Measurements from ENCODE around the gene EYA2.

EYA2 gene

DNA sequence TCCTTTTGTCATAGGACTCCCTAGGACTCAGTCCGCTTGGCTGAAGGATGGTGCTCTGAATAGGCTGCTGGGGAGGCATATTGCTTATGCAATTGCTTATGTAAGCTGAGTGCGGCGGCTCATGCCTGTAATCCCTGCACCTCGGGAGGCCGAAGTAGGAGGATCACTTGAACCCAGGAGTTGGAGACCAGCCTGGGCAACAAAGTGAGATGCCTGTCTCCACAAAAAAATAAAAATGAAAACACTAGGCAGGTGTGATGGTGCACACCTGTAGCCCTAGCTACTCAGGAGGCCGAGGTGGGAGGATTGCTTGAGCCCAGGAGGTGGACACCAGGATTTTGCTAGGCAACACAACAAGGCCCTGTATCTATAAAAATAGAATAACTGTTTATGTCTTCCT is 81.3 kb downstream of the EYA2 start:
- Histone ChIP-seq H2AFZ (ENCODE audit: low read depth) (no peak overlapping the region), H4K20me1 (ENCODE audit: insufficient read depth) (peaks cover 46% of the 10 kb centered on the region), H3K4me3 (IDR thresholded peaks at IDR 0.05; ENCODE audit: insufficient read depth, low read depth, low read length) (no peak overlapping the region), H3K27me3 (ENCODE audit: insufficient read depth, low read depth) (no peaks in the 10 kb centered on the region), H3K36me3 (ENCODE audit: insufficient read depth) (no peaks in the 10 kb centered on the region), H3K79me2 (ENCODE audit: insufficient read depth, low read depth) (peaks cover 97% of the 10 kb centered on the region), H3K27ac (no peak overlapping the region), H3K4me2 (no peak overlapping the region), H3K9ac (no peak overlapping the region), H3K4me1 (ENCODE audit: low read depth, poor library complexity, severe bottlenecking) (no peaks in the 10 kb centered on the region)
- TF ChIP-seq, protein P1, sequence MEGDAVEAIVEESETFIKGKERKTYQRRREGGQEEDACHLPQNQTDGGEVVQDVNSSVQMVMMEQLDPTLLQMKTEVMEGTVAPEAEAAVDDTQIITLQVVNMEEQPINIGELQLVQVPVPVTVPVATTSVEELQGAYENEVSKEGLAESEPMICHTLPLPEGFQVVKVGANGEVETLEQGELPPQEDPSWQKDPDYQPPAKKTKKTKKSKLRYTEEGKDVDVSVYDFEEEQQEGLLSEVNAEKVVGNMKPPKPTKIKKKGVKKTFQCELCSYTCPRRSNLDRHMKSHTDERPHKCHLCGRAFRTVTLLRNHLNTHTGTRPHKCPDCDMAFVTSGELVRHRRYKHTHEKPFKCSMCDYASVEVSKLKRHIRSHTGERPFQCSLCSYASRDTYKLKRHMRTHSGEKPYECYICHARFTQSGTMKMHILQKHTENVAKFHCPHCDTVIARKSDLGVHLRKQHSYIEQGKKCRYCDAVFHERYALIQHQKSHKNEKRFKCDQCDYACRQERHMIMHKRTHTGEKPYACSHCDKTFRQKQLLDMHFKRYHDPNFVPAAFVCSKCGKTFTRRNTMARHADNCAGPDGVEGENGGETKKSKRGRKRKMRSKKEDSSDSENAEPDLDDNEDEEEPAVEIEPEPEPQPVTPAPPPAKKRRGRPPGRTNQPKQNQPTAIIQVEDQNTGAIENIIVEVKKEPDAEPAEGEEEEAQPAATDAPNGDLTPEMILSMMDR (conservative IDR thresholded peaks at IDR 0.05; ENCODE audit: low read depth, low read length), result no peak

DNA sequence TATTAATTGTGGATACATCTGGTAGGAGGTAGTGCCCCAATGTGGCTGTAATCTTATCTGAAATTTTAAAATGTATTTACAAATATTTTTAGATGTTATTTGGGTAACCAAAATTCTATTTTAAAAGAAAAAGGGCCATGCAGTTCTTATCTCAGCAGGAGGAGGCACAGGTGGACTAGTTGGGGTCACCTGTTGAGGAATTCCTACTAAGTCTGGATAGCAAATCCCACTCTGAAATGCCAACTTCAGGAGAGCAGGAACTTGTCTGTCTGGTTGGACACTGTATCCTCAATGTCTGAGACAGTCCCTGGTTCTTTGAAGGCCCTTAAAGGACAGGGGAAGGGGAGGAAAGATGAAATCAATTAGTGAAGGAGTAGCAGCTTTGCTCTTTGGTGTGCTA is 82.6 kb downstream of the EYA2 start:
- H3K36me3 ChIP-seq (ENCODE audit: insufficient read depth), result no peaks in the 10 kb centered on the region
- H3K4me3 ChIP-seq (IDR thresholded peaks at IDR 0.05; ENCODE audit: insufficient read depth, low read depth, low read length), result no peak overlapping the region
- no peaks in the 10 kb centered on the region for H3K27me3 ChIP-seq (ENCODE audit: insufficient read depth, low read depth)
- H3K79me2 ChIP-seq (ENCODE audit: insufficient read depth, low read depth), result peaks cover 96% of the 10 kb centered on the region
- TF ChIP-seq, protein P1 (conservative IDR thresholded peaks at IDR 0.05; ENCODE audit: low read depth, low read length), result no peak
- no peak overlapping the region for H3K4me2 ChIP-seq
- H4K20me1 ChIP-seq (ENCODE audit: insufficient read depth), result peaks cover 35% of the 10 kb centered on the region
- no peaks in the 10 kb centered on the region for H3K4me1 ChIP-seq (ENCODE audit: low read depth, poor library complexity, severe bottlenecking)
- H2AFZ ChIP-seq (ENCODE audit: low read depth), result no peak overlapping the region
- H3K27ac ChIP-seq, result no peak overlapping the region
- H3K9ac ChIP-seq, result no peak overlapping the region

DNA sequence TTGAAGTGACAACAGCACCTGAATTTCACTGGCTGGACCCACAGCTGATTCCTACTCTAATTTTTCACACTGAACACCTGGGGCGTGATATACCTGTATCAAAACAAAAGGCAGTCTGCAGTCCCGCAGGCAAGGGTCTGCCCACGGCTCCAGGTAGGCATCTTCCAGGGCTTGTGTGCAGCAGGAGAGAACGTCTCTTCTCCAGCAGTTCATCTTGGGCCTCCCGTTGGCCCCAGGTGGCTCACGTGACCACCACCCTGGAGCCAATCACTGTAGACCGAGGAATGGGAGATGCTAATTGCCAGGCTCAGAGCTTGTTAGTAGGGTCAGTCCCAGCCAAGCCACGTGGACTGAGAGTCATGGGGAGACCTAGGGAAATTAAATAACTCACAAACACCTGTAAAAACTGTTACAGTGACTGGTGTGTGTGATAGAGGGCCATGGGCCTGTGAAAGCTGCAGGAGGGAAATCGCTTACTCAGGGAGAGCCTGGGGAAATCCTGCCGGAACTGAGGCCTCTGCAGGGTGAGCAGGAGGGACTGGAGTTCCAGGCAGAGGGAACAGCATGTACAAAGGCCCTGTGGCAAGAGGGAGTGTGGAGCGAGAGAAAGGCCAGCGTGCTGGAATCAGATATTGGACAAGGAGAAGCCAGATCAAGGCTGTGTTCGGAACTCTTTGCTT is 83.4 kb downstream of the EYA2 start:
- Histone ChIP-seq H3K36me3 (ENCODE audit: insufficient read depth) (no peaks in the 10 kb centered on the region), H3K79me2 (ENCODE audit: insufficient read depth, low read depth) (peaks cover 95% of the 10 kb centered on the region), H3K4me3 (IDR thresholded peaks at IDR 0.05; ENCODE audit: insufficient read depth, low read depth, low read length) (no peak overlapping the region), H3K4me1 (ENCODE audit: low read depth, poor library complexity, severe bottlenecking) (no peaks in the 10 kb centered on the region), H3K4me2 (no peak overlapping the region), H4K20me1 (ENCODE audit: insufficient read depth) (peaks cover 28% of the 10 kb centered on the region; the same call in 1 of the 2 replicates), H3K27ac (no peak overlapping the region), H3K9ac (no peak overlapping the region), H2AFZ (ENCODE audit: low read depth) (no peak overlapping the region), H3K27me3 (ENCODE audit: insufficient read depth, low read depth) (no peaks in the 10 kb centered on the region)
- TF ChIP-seq, protein P1 (conservative IDR thresholded peaks at IDR 0.05; ENCODE audit: low read depth, low read length), result no peak

DNA sequence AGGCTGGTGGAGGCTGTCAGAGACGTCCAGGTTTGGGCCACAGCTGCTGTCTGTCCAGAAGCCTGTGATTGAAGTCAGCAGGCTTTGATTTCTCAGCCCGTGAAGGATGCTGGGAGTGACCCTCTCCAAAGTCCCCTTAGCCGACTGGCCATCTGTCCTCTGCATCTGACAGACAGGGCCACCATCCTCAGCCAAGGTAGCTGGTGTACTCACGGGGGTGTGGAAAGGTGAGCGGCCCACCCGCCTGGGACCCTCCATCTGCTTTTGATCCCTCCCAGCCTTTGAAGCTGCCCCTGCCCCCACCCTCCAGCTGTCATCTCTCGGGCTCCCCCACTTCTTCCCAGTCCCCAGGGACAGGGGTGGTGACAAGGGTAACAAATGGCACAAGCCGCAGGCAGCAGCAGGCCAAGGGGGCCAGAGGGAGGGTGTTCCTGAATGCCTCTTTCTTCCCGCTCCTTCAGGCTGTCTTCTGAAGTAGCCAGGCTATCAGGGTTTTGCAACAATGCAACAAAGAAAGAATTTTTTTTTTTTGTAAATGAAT is 84.4 kb downstream of the EYA2 start:
- H3K27ac ChIP-seq, result no peak overlapping the region
- H3K4me2 ChIP-seq, result no peak overlapping the region
- H3K79me2 ChIP-seq (ENCODE audit: insufficient read depth, low read depth), result peaks cover 95% of the 10 kb centered on the region
- no peak overlapping the region for H3K9ac ChIP-seq
- no peaks in the 10 kb centered on the region for H3K4me1 ChIP-seq (ENCODE audit: low read depth, poor library complexity, severe bottlenecking)
- H4K20me1 ChIP-seq (ENCODE audit: insufficient read depth), result peaks cover 34% of the 10 kb centered on the region
- no peak overlapping the region for H2AFZ ChIP-seq (ENCODE audit: low read depth)
- no peaks in the 10 kb centered on the region for H3K36me3 ChIP-seq (ENCODE audit: insufficient read depth)
- H3K27me3 ChIP-seq (ENCODE audit: insufficient read depth, low read depth), result no peaks in the 10 kb centered on the region
- H3K4me3 ChIP-seq (IDR thresholded peaks at IDR 0.05; ENCODE audit: insufficient read depth, low read depth, low read length), result no peak overlapping the region
- TF ChIP-seq, protein P1 (conservative IDR thresholded peaks at IDR 0.05; ENCODE audit: low read depth, low read length), result no peak

All from KMS-11 (cell line).